GM12878 (cell line): Measurements from ENCODE around the gene KRT10. TPM values are rescaled to one million over a fixed set of nuclear protein-coding genes. Genes with fewer than 3 reads are reported as not detected.
A peak's percentile ranks its signal among the peaks of the same experiment; 100 is the strongest.

Source experiments
- ATAC-seq: fragments of 200-7000 bp; cut with Tn5 transposase; 3 replicates; pipeline ENCODE4 v1.9.1; 2020; ENCODE audit warnings: mild to moderate bottlenecking, moderate library complexity
- BruUV-seq: library from RNA; stranded (reverse); fragments of 400-500 nt; replicated peaks from 2 replicates; lab custom pipeline; 2021; lab: Mats Ljungman, UMichigan
- CTCF ChIA-PET: fragments of 300-600 bp; sonication (Branson Sonifier 250); formaldehyde crosslinking; extraction: SDS; loops from one replicate; lab custom pipeline; 2021; ENCODE audit warnings: inconsistent platforms; lab: Yijun Ruan, JAX
- POLR2A ChIA-PET: fragments of 350-600 bp; formaldehyde crosslinking; extraction: SDS; loops from one replicate; lab custom pipeline; 2021; ENCODE audit warnings: inconsistent platforms; lab: Charles Lee
- RAD21 ChIA-PET: fragments of 300-600 bp; sonication (Branson Sonifier 250); formaldehyde crosslinking; loops from one replicate; lab custom pipeline; 2023; ENCODE audit warnings: antibody characterized with exemption; ENCODE audit not compliant: unreplicated experiment; lab: Charles Lee
- SMC1A ChIA-PET: fragments of 300-600 bp; sonication (Branson Sonifier 250); formaldehyde crosslinking; loops from one replicate; lab custom pipeline; 2023; ENCODE audit not compliant: unreplicated experiment, uncharacterized antibody; lab: Charles Lee
- DNase-seq: peaks from one replicate; pipeline ENCODE4 v3.0.0-alpha.2; 2011; ENCODE audit warnings: low read depth, low spot score
- FAIRE-seq: peaks from 3 replicates; lab custom pipeline; 2011; peaks lifted over from hg19 to GRCh38; lab: Jason Lieb, UNC
- H2AFZ ChIP-seq: 2 replicates; pipeline ENCODE4 v1.6.0; 2011; ENCODE audit warnings: low read depth, low read length, control low read depth; ENCODE audit not compliant: control insufficient read depth
- H3K27ac ChIP-seq: 2 replicates; pipeline ENCODE4 v1.5.1; 2011; ENCODE audit warnings: control low read depth; ENCODE audit not compliant: control insufficient read depth, insufficient read depth
- H3K27me3 ChIP-seq, 2 experiments: replicated peaks in 1 of 2; 2 replicates each; pipeline versions ENCODE4 v1.6.0 to v1.6.1; 2011; ENCODE audit warnings: low read length in 1 of 2; ENCODE audit not compliant: control insufficient read depth in 2 of 2, insufficient read depth in 2 of 2
- H3K36me3 ChIP-seq, 2 experiments: 2 replicates each; pipeline ENCODE4 v1.5.1; 2011; ENCODE audit warnings: low read length in 1 of 2; ENCODE audit not compliant: control insufficient read depth in 2 of 2, insufficient read depth in 2 of 2
- H3K4me1 ChIP-seq: 2 replicates; pipeline ENCODE4 v1.6.1; 2011; ENCODE audit warnings: mild to moderate bottlenecking, low read length, moderate library complexity, mixed read lengths; ENCODE audit not compliant: control insufficient read depth, insufficient read depth
- H3K4me2 ChIP-seq: 2 replicates; pipeline ENCODE4 v1.6.0; 2011; ENCODE audit warnings: control low read depth; ENCODE audit not compliant: control insufficient read depth, insufficient read depth
- H3K4me3 ChIP-seq: fragments of 200-600 bp; sonication (generic); 2 replicates; pipeline ENCODE4 v1.5.1; 2016
- H3K79me2 ChIP-seq: 2 replicates; pipeline ENCODE4 v1.6.0; 2011; ENCODE audit warnings: low read length; ENCODE audit not compliant: control insufficient read depth, insufficient read depth
- H3K9ac ChIP-seq: 2 replicates; pipeline ENCODE4 v1.8.0; 2011; ENCODE audit warnings: low read length, control low read depth, mixed read lengths; ENCODE audit not compliant: control insufficient read depth, insufficient read depth
- H3K9me3 ChIP-seq: replicated peaks from 3 replicates; pipeline ENCODE4 v1.5.1; 2011; ENCODE audit warnings: mild to moderate bottlenecking, low read length; ENCODE audit not compliant: control insufficient read depth, insufficient read depth
- H4K20me1 ChIP-seq: 2 replicates; pipeline ENCODE4 v1.6.0; 2011; ENCODE audit not compliant: control insufficient read depth, insufficient read depth
- EGR1 ChIP-seq, 2 experiments: IDR thresholded peaks; 1 replicate in 1 of 2; 2 replicates in 1 of 2; pipeline ENCODE4 v1.6.1; 2011 to 2012; ENCODE audit warnings: low read depth in 2 of 2, low read length in 2 of 2, borderline replicate concordance in 1 of 2, mild to moderate bottlenecking in 1 of 2, moderate library complexity in 1 of 2
- ZSCAN29 ChIP-seq: fragments of 450-650 bp; IDR thresholded peaks from 2 replicates; pipeline ENCODE4 v1.6.1; 2017; ENCODE audit warnings: mild to moderate bottlenecking, moderate library complexity
- WGBS: methylation state at CpG from one replicate; pipeline ENCODE4 v1.1.6; 2016; ENCODE audit warnings: low lambda C conversion rate; ENCODE audit not compliant: insufficient replicate concordance, insufficient coverage; ENCODE audit errors: missing lambda C conversion rate; 5-methylcytosine and 5-hydroxymethylcytosine counted together
- in situ Hi-C: fragments of 300-500 bp; cut with MboI; formaldehyde crosslinking; loops from 9 replicates; pipeline ENCODE4 v1.14.3; 2018; ENCODE audit warnings: mixed read lengths
- intact Hi-C: fragments of 100-400 bp; cut with micrococcal nuclease; formaldehyde crosslinking; loops from one replicate; pipeline ENCODE4 v1.14.2; 2022; ENCODE audit not compliant: unreplicated experiment
- polyA plus RNA-seq, 11 experiments: library from polyadenylated mRNA; depleted of rRNA in 4 of 11; unstranded in 6 of 11; stranded (reverse) in 5 of 11; fragments of >200 nt; fragmentation: Nextera tagmentation in 4 of 11; fragmentation: Illumina TruSeq in 1 of 11; extraction: Ambion mirVana in 4 of 11; extraction: Trizol in 1 of 11; gene quantifications; 1 replicate in 1 of 11; 2 replicates in 10 of 11; pipeline versions ENCODE4 v1.2.1 to v1.2.3, GENCODE V29; 2011 to 2016; ENCODE audit warnings: inconsistent platforms in 2 of 11, missing spikeins in 2 of 11, low read depth in 1 of 11
- total RNA-seq, 4 experiments: library from RNA; depleted of rRNA in 3 of 4; stranded (reverse); fragments of >200 nt in 3 of 4; fragmentation: Illumina TruSeq in 1 of 4; extraction: Trizol in 1 of 4; gene quantifications; 2 replicates each; pipeline versions ENCODE4 v1.2.1 to v1.2.3, GENCODE V29; 2013 to 2021
- TF ChIP-seq, protein P1 (sequence below): IDR thresholded peaks from 2 replicates; pipeline ENCODE4 v1.6.1; 2012; ENCODE audit warnings: low read depth, low read length, improper control_type of control experiment
- TF ChIP-seq, protein P2 (sequence below): IDR thresholded peaks from 2 replicates; pipeline ENCODE4 v1.6.1; 2012; ENCODE audit warnings: mild to moderate bottlenecking, low read depth, low read length

The KRT10 gene
- total and polyA plus RNA-seq, 10 of the 15 experiments (the other 5 are each of a cell fraction or from before 2014, with no cell fraction given), result 10.8 to 98.5 (median 23.9) TPM

DNA sequence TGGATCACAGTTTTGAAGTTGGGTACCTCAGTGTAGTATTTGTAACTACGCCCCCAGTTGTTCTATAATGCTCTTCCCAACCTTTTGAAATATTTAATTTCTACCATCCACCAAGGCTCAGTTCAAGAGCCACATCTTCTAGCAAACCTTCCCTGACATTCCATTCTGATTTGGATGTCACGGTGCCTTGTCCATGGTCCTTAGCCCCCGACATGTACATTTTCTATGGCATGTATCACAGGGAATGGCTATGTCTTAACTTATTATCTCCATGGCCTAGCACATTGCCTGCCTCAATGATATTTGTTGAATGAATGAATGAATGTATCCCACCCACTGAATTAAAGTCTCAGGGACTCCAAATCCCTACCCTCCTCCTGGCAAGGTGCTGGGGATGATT is 16.3 kb downstream of the KRT10 start:
- TF ChIP-seq ZSCAN29 (no peak), EGR1 (IDR thresholded peaks at IDR 0.05; ENCODE audit: borderline replicate concordance in 1 of 2, low read depth in 2 of 2, low read length in 2 of 2) (no peak)
- TF ChIP-seq, protein P1, sequence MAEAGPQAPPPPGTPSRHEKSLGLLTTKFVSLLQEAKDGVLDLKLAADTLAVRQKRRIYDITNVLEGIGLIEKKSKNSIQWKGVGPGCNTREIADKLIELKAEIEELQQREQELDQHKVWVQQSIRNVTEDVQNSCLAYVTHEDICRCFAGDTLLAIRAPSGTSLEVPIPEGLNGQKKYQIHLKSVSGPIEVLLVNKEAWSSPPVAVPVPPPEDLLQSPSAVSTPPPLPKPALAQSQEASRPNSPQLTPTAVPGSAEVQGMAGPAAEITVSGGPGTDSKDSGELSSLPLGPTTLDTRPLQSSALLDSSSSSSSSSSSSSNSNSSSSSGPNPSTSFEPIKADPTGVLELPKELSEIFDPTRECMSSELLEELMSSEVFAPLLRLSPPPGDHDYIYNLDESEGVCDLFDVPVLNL, result no peak
- TF ChIP-seq, protein P2, sequence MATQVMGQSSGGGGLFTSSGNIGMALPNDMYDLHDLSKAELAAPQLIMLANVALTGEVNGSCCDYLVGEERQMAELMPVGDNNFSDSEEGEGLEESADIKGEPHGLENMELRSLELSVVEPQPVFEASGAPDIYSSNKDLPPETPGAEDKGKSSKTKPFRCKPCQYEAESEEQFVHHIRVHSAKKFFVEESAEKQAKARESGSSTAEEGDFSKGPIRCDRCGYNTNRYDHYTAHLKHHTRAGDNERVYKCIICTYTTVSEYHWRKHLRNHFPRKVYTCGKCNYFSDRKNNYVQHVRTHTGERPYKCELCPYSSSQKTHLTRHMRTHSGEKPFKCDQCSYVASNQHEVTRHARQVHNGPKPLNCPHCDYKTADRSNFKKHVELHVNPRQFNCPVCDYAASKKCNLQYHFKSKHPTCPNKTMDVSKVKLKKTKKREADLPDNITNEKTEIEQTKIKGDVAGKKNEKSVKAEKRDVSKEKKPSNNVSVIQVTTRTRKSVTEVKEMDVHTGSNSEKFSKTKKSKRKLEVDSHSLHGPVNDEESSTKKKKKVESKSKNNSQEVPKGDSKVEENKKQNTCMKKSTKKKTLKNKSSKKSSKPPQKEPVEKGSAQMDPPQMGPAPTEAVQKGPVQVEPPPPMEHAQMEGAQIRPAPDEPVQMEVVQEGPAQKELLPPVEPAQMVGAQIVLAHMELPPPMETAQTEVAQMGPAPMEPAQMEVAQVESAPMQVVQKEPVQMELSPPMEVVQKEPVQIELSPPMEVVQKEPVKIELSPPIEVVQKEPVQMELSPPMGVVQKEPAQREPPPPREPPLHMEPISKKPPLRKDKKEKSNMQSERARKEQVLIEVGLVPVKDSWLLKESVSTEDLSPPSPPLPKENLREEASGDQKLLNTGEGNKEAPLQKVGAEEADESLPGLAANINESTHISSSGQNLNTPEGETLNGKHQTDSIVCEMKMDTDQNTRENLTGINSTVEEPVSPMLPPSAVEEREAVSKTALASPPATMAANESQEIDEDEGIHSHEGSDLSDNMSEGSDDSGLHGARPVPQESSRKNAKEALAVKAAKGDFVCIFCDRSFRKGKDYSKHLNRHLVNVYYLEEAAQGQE, result peak; percentile 56; the same call in 1 of the 2 replicates
- no peak overlapping the region for H2AFZ ChIP-seq
- ChIA-PET CTCF (interaction anchor here (0.6 to 1.5 kb wide), 10 partner anchors 10 to 857 kb away, joined by 3 to 5 read pairs (median 3); partner anchors contain the start of gene KRT17), RAD21 (interaction anchor here (0.7 kb wide), 1 partner anchor 186 kb away, joined by 4 read pairs; no protein-coding TSS in a partner anchor), POLR2A (no interaction called here), SMC1A (interaction anchor here (0.6 to 3.3 kb wide), 5 partner anchors 12 to 483 kb away, joined by 3 to 13 read pairs (median 3); no protein-coding TSS in a partner anchor)
- no peak overlapping the region for H3K27ac ChIP-seq
- H3K9ac ChIP-seq, result no peak overlapping the region
- no TSS peak for BruUV-seq
- no peak for ATAC-seq
- no peaks in the 10 kb centered on the region for H3K9me3 ChIP-seq
- no peak for FAIRE-seq
- no peaks in the 10 kb centered on the region for H3K79me2 ChIP-seq
- no peaks in the 10 kb centered on the region for H3K36me3 ChIP-seq
- in situ Hi-C loops, result no loop called here
- H3K4me2 ChIP-seq, result no peak overlapping the region
- no peak for DNase-seq
- H3K4me3 ChIP-seq, result no peak overlapping the region
- 2% methylated on average over 3 of the region's 3 CpGs for WGBS
- H3K27me3 ChIP-seq, result peaks cover 7 to 9% of the 10 kb centered on the region in 2 experiments
- H3K4me1 ChIP-seq, result no peaks in the 10 kb centered on the region
- H4K20me1 ChIP-seq, result no peaks in the 10 kb centered on the region
- intact Hi-C loops, result no loop called here
